Muscle of arm (tissue), 14 donors: ENCODE measurements around the gene CCDC138. TPM values are rescaled to one million over a fixed set of nuclear protein-coding genes. Genes with fewer than 3 reads are reported as not detected.
"Not testable (repeated sequence)": the region's sequence is repeated elsewhere in the genome, so short reads cannot be mapped to it uniquely, and the experiment has no call there.

Experiments used
- DNase-seq: peaks from one replicate; pipeline ENCODE4 v3.0.0-alpha.2; 2013
- long read RNA-seq, 11 donors: transcript quantifications; one replicate each; lab custom pipeline, GENCODE V29; 2026
- polyA plus RNA-seq, 12 donors: library from polyadenylated mRNA; unstranded; fragments of 120-200 nt; gene quantifications; one replicate each; pipeline ENCODE4 v1.2.1, GENCODE V29; 2013; ENCODE audit not compliant: insufficient read length in 12 of 12

The CCDC138 gene, protein sequence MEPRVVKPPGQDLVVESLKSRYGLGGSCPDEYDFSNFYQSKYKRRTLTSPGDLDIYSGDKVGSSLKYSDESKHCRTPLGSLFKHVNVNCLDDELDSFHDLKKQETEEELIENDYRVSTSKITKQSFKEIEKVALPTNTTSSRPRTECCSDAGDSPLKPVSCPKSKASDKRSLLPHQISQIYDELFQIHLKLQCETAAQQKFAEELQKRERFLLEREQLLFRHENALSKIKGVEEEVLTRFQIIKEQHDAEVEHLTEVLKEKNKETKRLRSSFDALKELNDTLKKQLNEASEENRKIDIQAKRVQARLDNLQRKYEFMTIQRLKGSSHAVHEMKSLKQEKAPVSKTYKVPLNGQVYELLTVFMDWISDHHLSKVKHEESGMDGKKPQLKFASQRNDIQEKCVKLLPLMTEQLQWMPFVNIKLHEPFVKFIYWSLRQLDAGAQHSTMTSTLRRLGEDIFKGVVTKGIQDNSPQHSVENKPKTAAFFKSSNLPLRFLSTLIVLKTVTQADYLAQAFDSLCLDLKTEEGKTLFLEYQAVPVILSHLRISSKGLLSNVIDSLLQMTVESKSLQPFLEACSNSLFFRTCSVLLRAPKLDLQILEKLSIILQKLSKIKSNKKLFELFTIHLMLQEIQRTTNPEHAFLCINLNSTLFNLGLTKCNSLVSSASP
- 1 to 10 TPM in 11 of 12 donors, not detected in 1; 3.7 to 9.9 (median 6.1) TPM for polyA plus RNA-seq
- long read RNA-seq, donor 1, result 0 reads
- long read RNA-seq, donor 2, result 0 reads
- long read RNA-seq, donor 3, result 0 reads
- long read RNA-seq, donor 4, partial matches to known transcripts, result 0 of 1 reads
- long read RNA-seq, donor 4, other reads (novel, unspliced or antisense), result 0 of 1 reads
- long read RNA-seq, donor 5, result 0 reads
- long read RNA-seq, donor 6, result 0 reads
- long read RNA-seq, donor 7, partial matches to known transcripts, result 0 of 2 reads
- long read RNA-seq, donor 7, other reads (novel, unspliced or antisense), result 0 of 2 reads
- long read RNA-seq, donor 8, partial matches to known transcripts, result 0 of 3 reads
- long read RNA-seq, donor 8, other reads (novel, unspliced or antisense), result 0 of 3 reads
- long read RNA-seq, donor 9, result 0 reads
- long read RNA-seq, donor 10, result 0 reads
- long read RNA-seq, donor 11, partial matches to known transcripts, result 0 of 2 reads
- long read RNA-seq, donor 11, other reads (novel, unspliced or antisense), result 0 of 2 reads

- DNase-seq, result peak; percentile 84
Observed at GRCh38 chr2:108786354-108787215, at the start of gene CCDC138. Gene CCDC138, plus strand, starts transcription at chr2:108786771. Its CDS starts 52 bp downstream, at chr2:108786823.

- not testable (repeated sequence) for DNase-seq
Observed at GRCh38 chr2:108757973-108758372, 28.6 kb upstream of the CCDC138 start.

GRCh38 chr2:108762618-108763017, 24.0 kb upstream of the CCDC138 start:
- not testable (repeated sequence) for DNase-seq

DNA sequence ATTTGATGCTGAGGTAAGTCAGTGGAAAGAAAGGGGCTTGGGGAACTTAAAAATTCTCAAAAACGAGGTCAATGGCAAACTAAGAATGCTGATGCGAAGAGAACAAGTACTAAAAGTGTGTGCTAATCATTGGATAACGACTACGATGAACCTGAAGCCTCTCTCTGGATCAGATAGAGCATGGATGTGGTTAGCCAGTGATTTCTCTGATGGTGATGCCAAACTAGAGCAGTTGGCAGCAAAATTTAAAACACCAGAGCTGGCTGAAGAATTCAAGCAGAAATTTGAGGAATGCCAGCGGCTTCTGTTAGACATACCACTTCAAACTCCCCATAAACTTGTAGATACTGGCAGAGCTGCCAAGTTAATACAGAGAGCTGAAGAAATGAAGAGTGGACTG, 19.9 kb upstream of the CCDC138 start:
- DNase-seq, result not testable (repeated sequence)

GRCh38 chr2:108767859-108768258, 18.7 kb upstream of the CCDC138 start:
- DNase-seq, result not testable (repeated sequence)

DNA sequence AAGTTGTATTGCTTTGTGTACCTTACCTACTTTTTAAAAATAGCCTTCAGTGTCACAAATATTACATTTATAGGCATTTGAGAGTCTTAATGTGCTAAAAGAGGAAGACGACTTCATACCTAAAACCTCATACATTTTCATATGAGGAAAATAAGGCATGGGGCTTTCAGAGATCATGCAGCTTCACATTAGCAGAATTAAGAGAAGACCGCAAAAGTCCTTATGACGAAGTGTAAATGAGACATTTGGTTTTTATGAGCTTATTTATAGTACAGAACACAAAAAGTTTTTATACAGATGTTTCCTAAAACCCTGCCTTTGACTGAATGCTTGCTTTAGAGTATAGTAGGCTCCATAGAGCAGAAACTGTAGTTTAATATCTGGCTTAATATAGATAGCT, 10.1 kb upstream of the CCDC138 start:
- DNase-seq, result no peak

GRCh38 chr2:108778857-108779256, 7.7 kb upstream of the CCDC138 start:
- DNase-seq, result no peak

DNA sequence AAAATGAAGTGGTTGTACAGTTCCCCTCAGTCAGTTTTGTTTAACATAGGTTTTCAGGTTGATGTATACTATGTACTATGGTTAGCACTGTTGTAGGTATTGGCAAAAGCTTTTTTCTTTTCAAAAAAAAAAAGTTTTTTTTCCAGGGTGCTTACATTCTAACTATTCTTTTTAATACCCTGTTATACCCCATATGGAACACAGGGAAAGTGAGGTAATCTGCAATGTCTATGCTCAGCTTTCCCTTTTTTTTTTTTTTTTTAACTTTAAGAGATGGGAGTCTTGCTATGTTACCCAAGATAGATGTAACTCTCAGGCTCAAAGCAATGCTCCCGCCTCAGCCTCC, 590 bp upstream of the CCDC138 start:
- DNase-seq, result no peak

GRCh38 chr2:108787216-108787541, 608 bp downstream of the CCDC138 start:
- DNase-seq, result no peak

- DNase-seq, result no peak
Observed at GRCh38 chr2:108803045-108803736, 16.6 kb downstream of the CCDC138 start.

- no peak for DNase-seq
Observed at GRCh38 chr2:108805032-108805431, 18.5 kb downstream of the CCDC138 start.

DNA sequence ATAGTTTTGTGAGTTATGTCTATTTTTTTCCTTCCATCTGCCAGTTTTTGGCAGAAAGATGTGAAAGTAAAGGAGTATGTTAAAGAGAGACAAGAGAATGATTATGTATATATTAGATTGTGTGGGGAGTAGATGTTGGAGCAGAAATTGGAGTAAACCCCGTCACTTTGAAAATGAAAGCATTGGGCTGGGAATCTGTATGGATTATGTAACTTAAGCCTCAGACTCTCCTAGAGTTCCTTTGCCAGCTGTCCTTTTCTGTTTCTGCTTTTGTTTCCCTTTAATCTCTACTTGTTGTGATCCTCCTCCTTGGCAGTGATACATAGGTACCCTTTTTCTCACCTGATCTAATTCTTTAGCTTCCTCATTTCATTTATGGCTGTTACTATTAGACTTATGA, 19.2 kb downstream of the CCDC138 start:
- DNase-seq, result no peak

- no peak for DNase-seq
Observed at GRCh38 chr2:108806371-108807113, 20.0 kb downstream of the CCDC138 start.

DNA sequence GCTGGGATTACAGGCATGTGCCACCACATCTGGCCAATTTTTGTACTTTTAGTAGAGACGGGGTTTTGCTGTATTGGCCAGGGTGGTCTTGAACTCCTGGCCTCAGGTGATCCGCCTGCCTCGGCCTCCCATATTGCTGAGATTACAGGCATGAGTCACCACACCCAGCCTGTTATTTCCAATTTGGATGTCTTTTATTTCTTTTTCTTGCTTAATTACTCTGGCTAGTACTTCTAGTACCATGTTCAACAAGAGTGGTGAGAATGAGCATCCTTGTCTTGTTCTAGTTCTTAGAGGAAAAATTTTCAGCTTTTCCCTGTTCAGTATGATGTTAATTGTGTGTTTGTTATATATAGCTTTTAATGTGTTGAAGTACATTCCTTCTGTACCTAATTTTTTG, 23.4 kb downstream of the CCDC138 start:
- no peak for DNase-seq

GRCh38 chr2:108810993-108811957, 24.7 kb downstream of the CCDC138 start:
- DNase-seq, result no peak

DNA sequence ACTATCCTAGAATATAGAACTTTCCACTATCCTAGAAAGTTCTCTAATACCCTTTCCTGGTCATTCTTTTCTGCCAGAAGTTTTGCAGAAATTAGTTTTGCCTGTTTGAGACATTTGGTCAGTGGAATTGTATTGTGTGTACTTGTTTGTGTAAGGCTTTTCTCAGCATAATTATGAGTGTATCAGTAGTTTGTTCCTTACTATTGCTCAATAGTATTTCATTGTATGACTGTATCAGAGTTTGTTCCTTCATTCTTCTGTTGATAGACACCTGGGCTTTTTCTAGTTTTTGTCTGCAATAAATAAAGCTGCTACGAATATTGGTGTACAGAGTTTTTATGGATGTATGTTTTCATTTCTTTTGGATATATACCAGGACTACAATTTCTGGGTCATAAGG, 27.2 kb downstream of the CCDC138 start:
- DNase-seq, result no peak

- DNase-seq, result no peak
Observed at GRCh38 chr2:108820482-108820881, 33.9 kb downstream of the CCDC138 start.

DNA sequence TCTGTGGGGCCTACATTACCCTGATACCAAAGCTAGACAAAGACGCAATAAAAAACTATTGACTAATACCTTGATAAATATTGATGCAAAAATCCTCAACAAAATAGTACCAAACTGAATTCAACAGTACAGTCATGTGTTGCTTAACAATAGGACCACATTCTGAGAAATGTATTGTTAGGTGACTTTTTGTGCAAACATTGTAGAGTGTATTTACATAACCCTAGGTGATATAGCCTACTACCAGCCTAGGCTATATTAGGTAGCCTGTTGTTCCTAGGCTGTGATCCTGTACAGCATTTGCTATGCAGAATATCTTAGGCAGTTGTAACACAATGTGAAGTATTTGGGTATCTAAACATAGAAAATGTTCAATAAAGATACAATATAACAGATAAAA, 36.7 kb downstream of the CCDC138 start:
- DNase-seq, result no peak
